ENCODE data around the gene JADE3.

Gene JADE3

DNA sequence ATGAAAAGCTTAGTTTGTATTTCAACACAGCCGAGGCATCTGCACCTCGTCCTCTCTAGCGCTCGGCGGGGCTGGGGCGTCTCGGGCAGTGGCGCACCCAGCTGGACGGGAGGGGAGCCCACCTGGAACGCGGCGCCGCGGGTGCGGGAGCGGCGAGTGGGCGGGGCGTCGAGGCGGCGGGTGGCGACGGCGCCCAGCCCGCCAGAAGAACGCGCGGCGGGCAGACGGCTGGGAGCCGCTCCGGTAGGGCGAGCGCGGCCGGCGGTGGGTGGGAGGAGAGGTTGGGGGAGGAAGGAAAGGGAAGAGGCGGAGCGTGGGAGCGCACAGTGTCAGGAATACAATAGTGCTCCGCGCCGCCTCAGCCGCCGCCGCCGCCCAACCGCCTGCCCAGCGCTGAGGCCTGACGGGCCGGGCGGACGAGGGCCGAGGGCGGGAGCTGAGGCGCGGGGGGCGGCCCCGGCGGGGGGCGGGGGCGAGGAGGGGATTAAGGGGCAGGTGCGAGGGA lies at the start of gene JADE3:
Gene JADE3, plus strand, starts transcription at position 324 of the 505 bp plus-strand sequence. CDS start 72,474 bp downstream, outside the sequence.
- peak; percentile 5 for DNase-seq (ENCODE audit: low spot score)

DNA sequence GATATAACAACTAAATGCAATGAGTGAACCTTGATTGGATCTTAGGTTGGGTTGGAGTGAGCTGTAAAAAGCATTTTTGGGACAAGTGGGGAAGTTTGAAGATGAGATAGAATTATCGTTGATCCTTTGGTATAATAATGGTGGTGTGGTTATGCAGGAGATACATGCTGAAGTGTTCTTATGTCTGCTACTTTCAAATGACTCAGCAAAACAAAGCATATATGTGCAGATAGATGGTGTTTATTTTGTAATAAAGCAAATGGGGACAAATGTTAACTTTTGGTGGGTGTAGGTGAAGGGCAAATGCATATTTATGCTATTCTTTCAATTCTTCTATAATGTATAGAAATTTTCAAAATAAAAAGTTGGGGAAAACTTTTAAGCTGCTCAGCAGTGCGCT lies 49.1 kb upstream of the JADE3 start:
- no peak for DNase-seq (ENCODE audit: low spot score)

DNA sequence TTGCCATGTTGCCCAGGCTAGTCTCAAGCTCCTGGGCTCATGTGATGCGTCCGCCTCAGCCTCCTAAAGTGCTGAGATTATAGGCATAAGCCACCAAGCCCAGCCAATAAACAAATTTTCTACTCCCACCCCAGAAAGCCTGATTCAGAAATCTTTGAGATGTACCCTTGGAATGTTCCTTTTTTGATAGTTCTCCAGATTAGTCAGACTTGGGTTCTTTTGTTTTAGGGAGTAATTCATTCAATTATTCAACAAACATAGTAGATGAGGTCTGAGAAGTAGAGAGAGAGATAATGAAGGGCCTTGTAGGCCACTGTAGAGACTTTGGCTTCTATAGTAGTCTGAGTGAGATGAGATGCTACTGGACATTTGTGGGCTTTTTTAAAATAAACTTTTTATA lies 47.6 kb upstream of the JADE3 start:
- no peak for DNase-seq (ENCODE audit: low spot score)

DNA sequence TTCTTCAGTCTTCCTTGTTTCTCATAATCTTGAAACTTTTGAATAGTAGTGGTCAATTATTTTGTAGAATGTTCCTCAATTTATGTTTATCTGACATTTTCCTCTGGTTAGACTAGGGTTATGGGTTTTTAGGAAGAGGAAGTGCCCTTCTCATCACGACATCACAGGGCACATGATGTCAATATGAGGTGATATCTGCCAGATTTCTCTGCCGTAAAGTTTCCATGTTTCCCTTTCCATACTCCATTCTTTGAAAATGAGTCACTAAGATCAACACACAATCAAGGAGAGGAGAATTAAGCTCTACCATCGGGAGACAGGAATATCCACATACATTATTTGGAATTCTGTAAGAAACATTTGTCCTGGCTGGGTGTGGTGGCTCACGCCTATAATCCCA lies 46.9 kb upstream of the JADE3 start:
- no peak for DNase-seq (ENCODE audit: low spot score)

DNA sequence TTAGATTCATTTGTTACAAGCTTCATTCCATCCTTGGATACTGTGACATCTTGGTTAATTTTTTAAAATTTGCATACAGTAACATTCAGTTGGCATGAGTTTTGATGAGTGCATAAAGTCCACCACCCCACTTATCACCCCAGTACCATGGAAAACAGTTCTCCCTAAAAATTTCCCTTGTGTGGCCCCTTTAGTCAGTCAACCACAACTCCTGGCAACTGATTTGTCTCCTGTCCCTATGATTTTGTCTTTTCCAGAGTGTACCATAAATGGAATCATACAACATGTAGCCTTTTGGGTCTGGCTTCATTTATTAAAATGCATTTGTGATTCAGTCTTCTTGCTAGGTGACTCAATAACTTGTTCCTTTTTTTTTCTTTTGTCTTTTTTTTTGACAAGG lies 45.5 kb upstream of the JADE3 start:
- DNase-seq (ENCODE audit: low spot score) = no peak

DNA sequence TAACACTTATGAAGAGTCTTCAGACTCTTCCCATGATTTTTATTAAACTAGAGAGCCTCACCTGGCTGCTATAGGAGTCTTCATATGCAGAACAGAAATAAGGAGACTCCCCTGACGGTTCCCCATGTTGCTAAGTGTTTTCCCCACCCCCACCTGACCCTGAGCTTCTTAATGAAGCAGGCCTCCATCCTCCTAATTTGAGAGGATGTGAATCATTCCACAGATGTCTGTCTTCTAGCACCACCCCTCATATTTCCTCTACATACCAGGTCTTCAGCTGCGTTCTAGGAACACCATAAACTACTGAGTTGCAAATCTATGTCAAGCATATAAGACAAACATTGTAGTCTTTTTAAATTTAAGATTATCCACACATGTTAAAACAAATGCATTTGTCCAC lies 38.5 kb upstream of the JADE3 start:
- DNase-seq (ENCODE audit: low spot score) = no peak

DNA sequence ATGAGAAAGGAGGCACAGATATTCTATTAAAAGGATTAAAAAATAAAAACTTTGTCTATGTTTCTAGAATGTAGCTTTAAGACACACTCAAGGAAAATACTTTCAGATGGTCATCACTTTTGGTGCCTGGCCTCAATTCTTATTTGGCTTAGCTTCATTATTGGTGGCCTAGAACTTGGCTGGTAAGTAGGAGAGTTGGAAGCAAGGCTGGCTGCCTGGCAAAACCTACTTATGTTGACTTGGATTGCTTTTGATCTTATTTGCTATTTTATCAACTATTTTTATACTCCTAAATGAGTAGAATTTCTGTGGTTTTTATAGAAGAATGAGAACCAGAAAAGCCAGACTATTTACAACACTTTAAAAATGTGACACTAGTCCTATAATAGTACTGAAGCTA lies 35.3 kb upstream of the JADE3 start:
- no peak for DNase-seq (ENCODE audit: low spot score)

DNA sequence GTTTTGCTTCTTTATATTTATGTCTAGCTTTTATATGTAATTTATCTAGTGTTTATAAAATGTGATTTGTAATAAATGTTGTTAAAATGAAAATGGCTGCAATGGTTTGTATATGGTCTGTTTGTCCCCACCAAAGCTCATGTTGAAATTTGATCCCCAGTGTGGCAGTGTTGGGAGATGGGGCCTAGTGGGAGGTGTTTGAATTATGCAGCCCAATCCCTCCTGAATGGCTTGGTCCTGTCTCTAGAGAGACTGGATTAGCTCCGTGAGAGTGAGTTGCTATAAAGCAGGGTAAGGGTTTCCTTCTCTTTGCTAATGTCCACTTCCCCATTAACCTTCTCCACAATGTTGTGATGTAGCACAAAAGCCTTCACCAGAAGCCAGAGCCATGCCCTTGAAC lies 30.0 kb upstream of the JADE3 start:
- no peak for DNase-seq (ENCODE audit: low spot score)

DNA sequence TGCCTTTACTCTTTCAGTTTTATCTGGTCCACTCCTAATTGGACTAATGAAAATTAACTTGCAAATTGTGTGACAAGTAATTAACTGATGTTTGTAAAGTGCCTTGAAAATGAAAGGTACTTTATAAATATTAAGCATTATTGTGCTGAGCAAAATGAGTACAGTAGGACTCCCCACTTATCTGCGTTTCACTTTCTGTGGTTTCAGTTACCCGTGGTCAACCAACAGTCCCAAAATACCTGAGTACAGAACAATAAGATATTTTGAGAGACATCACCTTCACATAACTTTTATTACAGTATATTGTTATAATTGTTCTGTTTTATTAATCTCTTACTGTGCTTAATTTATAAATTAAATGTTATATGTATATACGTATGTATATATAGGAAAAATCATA lies 27.4 kb upstream of the JADE3 start:
- no peak for DNase-seq (ENCODE audit: low spot score)

DNA sequence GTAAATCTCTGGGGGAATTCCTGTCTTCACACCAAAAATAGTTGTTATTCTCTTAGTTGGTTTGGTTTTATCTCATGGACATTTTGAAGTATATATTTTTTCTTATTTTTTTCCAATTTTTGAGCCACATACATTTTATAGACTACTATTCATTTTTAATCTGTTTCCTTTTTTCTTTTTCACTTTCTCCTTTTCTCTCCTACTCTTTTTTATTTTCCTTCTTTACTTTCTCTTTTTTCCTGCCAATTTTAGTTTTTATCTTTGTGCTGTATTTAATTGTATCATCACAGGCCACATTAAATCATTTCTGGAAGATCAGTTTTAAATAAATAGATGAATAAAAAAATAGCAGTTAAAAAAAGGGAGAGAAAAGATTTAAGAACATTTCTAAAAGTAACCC lies 14.0 kb upstream of the JADE3 start:
- no peak for DNase-seq (ENCODE audit: low spot score)

DNA sequence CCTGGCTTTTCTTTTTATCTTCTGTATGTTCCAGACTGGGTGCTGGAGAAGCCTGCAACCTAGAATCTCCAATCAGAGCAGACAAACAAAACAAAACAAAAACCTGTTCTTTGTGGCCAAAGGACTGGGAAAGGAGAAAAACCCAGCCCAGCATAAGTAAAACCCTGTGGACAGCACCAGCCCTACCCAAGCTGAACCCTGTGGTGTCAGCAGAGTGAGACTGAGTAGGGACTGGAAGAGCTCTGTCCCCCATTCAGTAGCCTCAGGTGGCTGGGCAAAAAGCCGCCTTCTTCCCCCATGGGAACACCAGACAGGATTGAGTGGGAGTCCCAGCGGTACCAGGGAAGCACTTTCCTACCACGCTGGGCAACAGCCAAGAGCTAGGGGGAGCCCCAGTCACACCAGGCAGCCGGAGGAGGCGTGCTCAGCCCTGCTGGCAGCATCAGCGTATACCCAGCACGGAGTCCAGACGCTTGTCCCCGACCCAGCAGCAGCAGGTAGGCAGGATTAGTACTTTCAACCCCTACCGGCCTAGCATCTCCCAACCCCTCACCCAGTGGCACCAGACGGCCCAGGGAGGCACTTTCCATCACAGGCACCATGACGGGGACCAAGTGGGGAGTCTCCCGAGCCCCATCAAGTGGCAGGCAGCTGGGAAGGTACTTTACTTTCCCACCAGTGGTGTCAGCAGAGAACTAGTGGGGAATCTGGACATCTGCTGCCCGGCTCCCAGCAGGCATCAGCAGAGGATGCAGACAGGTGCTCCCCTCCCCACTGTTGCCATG lies 8.6 kb upstream of the JADE3 start:
- DNase-seq (ENCODE audit: low spot score) = peak; percentile 52

DNA sequence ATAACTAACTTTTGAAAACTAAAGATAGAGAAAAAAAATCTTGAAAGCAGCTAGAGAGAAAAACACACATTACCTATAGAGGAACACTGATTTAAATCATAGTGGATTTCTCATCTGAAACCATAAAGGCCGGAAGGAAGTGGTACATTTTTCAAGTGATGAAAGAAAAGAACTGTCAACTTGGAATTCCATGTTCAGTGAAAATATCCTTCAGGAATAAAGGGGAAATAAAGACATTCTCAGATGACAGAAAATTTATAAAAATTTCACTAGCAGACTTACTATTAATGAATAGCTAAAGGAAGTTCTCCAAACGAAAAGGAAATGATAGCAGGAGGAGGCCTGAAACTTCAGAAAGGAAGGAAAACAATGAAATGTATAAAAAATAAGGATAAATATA lies 7.6 kb upstream of the JADE3 start:
- no peak for DNase-seq (ENCODE audit: low spot score)

DNA sequence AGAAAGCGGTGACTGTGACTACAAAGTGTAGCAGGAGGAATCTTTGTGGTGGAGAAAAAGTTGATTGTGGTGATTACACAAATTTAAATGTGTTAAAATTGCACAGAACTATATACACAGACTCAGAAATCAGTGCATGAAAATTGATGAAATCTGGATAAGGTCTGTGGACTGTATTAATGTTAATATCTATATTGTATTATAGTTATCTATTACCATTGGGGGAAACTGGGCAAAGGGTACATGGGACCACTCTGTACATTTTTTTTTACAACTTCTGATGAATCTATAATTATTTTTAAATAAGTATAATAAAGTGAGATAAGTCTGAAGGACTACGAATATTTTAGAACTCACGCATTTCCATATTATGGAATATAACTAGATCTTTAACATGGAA lies 1.8 kb upstream of the JADE3 start:
- DNase-seq (ENCODE audit: low spot score) = no peak

DNA sequence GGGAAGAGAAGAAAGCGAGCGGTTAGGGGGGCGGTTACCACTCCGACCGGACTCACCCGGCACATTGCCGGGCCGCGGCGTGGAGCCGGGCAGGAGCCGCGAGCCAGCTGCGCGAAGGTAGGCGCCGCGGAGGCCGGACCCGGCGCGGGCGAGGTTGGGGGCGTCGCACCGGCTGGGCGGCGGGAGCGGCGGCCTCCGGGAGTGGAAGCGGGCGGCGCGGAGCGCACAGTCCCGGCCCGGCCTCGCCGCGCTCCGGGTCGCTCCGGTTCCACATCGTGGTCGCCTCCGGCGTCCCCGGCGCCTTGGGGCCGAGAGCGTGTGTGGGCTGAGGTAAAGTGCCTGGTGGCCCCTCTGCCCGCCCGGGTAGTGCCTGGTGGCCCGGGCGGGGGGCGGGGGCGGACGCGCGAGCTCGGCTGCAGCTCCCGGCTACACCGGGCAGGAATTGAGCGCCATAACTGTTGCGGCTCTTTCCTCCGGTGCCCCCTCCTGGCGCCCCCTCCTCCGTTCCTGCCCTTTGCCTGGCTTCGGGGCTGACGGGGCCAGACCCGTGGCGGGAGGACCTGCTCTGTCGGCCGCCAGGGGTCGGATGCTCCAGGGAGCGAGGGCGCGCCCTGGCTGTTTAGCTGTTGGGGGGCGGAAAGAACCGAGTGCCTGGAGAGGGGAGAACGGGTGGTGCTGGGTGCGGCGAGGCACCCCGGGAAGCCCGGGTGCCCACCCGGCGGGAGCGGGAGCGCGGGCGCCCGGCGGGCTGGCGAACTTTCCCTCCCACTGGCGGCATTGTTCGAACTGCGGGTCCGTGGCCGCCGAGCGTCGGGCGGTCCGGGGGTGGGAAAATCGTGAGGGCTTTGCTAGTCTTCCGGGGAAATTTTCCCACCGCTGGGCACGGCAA lies 626 bp downstream of the JADE3 start:
- DNase-seq (ENCODE audit: low spot score) = no peak

DNA sequence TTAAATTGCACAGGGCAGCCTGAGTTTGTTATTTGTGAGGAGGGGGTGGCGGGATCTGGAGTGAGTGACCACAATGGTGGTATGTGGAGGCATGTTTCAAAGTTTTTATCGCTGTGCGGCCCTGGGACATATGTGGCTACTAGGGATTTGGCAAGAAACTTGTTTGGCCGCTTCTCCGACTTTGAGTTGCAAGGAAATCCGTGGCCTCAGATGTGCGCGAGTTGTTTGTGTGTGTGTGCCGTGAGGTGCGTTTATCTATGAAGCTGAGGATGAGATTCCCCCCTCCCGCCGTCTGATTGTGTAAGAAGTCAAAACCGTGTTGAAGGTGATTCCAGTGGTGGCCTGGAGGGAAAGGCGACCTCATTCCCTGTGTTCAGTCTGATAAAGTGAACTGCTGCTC lies 1.4 kb downstream of the JADE3 start:
- no peak for DNase-seq (ENCODE audit: low spot score)

DNA sequence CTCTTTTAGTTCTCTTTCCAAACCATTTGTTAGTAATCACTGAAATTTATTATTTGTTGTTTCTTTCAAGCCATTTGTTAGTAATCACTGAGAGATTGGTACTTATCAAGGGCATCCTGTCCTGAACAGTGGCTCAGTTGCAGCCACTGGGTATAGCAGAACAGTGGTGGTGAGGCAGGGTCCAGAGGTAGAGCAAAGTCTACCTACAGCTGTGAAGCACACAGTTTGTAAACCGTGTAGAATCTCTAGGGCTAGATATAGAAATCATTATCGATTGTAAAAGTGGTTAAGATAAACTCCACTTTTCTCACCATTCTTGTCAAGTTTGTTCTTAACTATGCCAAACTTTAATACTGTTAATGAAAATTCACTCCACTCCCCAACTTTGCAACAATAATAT lies 4.1 kb downstream of the JADE3 start:
- no peak for DNase-seq (ENCODE audit: low spot score)

DNA sequence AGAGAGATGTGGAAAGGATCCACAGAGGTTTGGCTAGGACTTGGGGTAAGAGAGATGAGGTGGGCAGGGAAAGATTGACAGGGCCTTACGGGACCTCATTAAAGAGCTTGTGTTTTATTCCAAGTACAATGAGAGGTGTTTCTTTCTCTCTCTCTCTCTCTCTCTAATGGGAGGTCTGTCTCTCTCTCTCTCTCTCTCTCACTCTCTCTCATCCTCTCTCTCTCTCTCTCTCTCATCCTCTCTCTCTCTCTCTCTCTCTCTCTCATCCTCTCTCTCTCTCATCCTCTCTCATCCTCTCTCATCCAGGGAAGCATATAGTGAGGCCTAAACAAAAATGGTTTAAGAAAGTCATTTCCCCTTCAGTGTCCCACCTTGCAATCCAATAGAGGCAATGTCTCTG lies 5.4 kb downstream of the JADE3 start:
- DNase-seq (ENCODE audit: low spot score) = no peak

DNA sequence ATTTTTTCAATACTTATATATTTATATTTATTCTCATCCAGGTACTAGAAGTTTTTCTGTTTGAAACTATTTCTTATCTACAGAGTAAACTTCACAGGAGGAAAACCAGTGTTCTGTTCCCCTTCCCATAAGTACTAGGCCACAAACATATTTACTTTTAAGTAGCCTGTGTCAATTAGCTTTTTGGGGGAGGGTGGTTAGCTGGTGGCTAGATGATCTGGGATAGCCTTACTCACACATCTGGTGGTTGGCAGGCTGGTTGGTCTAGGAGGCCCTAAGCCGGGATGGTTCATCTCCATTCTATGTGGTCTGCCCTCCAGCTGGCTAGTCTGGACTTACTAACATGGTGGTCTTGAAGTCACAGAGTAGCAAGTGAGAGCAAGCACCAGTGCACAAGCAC lies 6.2 kb downstream of the JADE3 start:
- DNase-seq (ENCODE audit: low spot score) = no peak

DNA sequence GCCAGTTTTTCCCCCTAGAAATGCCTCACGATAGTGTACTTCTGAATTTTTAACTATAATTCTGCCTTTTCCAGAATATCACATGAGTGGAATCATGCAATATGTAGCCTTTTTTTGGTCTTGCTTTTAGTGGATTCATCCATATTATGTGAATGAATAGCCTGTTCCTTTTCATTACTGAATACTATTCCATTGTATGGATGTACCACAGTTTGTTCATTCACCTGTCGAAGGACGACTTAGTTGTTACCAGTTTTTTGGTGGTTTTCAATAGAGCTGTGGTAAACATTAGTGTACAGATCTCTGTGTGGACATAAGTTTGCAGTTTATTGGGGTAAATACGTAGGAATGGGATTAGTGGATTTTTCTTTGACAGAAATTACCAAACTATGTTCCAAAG lies 8.0 kb downstream of the JADE3 start:
- no peak for DNase-seq (ENCODE audit: low spot score)

DNA sequence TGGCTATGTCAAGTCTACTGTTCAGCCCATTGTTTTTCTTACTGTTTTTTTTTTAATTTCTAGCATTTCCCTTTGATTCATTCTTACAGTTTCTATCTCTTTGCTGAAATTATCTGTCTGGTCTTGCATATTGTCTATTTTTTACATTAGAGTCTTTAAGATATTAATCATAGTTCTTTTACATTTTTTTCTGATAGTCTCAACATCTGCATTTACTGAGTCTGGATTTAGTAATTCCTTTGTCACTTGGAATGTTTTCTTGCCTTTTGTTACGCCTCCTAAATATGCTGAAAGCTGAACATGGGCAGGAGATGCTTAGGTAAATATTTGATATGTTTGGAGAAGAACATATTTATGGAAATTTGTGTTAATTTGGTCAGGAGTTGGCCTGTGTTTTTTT lies 10.4 kb downstream of the JADE3 start:
- no peak for DNase-seq (ENCODE audit: low spot score)

DNA sequence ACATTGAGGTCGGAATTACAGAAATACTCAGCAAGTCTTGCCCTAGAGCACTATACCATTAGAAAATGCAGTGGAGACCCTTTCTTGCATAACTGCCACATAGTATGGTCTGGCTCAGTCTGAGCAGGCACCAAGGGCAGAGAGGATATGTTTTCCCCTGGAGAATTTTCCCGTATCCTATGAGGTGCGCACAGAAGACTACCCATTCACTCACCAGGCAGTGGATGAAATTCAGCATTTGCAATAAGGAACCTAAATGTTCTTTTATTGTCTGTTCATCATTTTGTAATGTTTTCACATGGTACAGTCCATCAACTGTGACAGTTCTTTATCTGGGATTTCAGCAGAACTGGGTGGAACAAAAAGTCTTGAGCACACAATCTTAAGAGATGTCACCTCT lies 15.5 kb downstream of the JADE3 start:
- DNase-seq (ENCODE audit: low spot score) = no peak

DNA sequence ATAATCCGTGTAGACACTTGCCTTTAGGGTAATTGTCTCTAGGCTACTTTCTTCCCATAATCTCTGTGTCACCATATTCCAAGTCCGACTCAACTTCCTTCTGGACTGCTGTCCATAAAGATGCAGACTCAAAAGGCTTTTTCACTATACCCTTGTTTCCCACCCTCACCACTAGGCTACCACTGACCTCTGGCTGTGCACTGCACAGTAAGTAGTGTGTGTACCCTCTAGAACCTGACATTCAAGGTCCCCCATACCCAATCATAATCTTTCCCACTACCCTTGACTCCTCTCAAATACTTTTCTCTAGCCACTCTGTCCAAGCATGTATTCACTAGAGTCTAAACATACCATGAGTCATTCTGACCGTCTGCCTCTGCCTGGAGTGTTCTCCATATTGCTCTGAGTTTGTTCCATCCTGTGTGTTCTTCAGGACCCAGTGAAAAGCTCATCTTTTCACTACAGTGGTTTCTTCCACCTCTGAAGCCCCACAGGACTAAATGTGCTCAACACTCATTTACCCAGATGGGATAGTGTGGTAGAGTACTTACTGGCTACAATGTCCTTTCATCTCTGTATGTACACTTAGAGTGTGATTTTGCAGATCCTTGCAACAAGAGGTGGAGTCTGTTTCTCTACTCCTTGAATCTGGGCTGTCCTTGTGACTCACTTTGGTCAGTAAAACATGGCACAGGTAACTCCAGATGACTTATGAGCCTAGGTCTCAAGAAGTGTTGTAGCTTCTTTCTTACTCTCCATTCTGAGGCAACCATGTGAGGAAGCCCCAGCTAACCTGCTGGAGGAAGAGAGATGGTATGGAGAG lies 17.4 kb downstream of the JADE3 start:
- no peak for DNase-seq (ENCODE audit: low spot score)

Data from CD4-positive, alpha-beta T cell treated with Interleukin-6 at 100 ng/mL for 8 hours (primary cell).